HCT116 (cell line): ENCODE results near the gene SLC34A1. TPM values are rescaled to one million over a fixed set of nuclear protein-coding genes. Genes with fewer than 3 reads are reported as not detected.

Source experiments
- ATAC-seq: fragments of 200-7000 bp; cut with Tn5 transposase; 2 replicates; pipeline ENCODE4 v1.9.1; 2020; ENCODE audit warnings: mild to moderate bottlenecking, moderate library complexity
- BruUV-seq: library from RNA; stranded (reverse); fragments of 400-500 nt; replicated peaks from 2 replicates; lab custom pipeline; 2021; lab: Mats Ljungman, UMichigan
- CTCF ChIA-PET: fragments of 300-600 bp; sonication (Branson Sonifier 250); formaldehyde crosslinking; loops from one replicate; lab custom pipeline; 2021; ENCODE audit warnings: antibody characterized with exemption; lab: Charles Lee
- POLR2A ChIA-PET: fragments of 300-600, 350-600 bp; sonication (Branson Sonifier 250); formaldehyde crosslinking; loops from one replicate; lab custom pipeline; 2021; ENCODE audit warnings: antibody characterized with exemption; lab: Charles Lee
- RAD21 ChIA-PET, 2 experiments: fragments of 300-600 bp; sonication (Branson Sonifier 250); formaldehyde crosslinking; loops; one replicate each; lab custom pipeline; 2023; ENCODE audit warnings: low total read pairs in 2 of 2; ENCODE audit not compliant: uncharacterized antibody in 2 of 2, unreplicated experiment in 2 of 2, low non-redundant PET in 1 of 2; lab: Charles Lee
- DNase-seq: peaks from one replicate; pipeline ENCODE4 v3.0.0-alpha.2; 2010; ENCODE audit warnings: low read depth, low spot score
- H2AFZ ChIP-seq: fragments of 200-600 bp; shearing (Covaris generic), sonication (generic); 2 replicates; pipeline ENCODE4 v1.6.1; 2017; ENCODE audit warnings: low read depth, mixed run types, mixed read lengths, antibody characterized with exemption, low read length; ENCODE audit not compliant: poor library complexity, severe bottlenecking
- H3K27ac ChIP-seq: 2 replicates; pipeline ENCODE4 v1.5.1; 2012; ENCODE audit warnings: low read depth, low read length
- H3K27me3 ChIP-seq: fragments of 200-600 bp; sonication (generic); 2 replicates; pipeline ENCODE4 v1.6.1; 2016; ENCODE audit warnings: mixed run types, low read length, mixed read lengths; ENCODE audit not compliant: insufficient read depth
- H3K36me3 ChIP-seq, 2 experiments: fragments of 200-500 bp in 1 of 2; fragments of 200-600 bp in 1 of 2; sonication (Bioruptor generic) in 1 of 2; sonication (generic) in 1 of 2; 2 replicates each; pipeline versions ENCODE4 v1.5.1 to v1.6.1; 2014 to 2016; ENCODE audit warnings: low read length in 2 of 2, inconsistent platforms in 1 of 2, mixed read lengths in 1 of 2, mixed run types in 1 of 2; ENCODE audit not compliant: insufficient read depth in 2 of 2, control insufficient read depth in 1 of 2
- H3K4me1 ChIP-seq, 2 experiments: fragments of 200-600 bp in 1 of 2; sonication (generic) in 1 of 2; 2 replicates each; pipeline versions ENCODE4 v1.5.1 to v1.6.1; 2012 to 2017; ENCODE audit warnings: low read length in 2 of 2, inconsistent platforms in 1 of 2, mild to moderate bottlenecking in 1 of 2, mixed read lengths in 1 of 2, mixed run types in 1 of 2, moderate library complexity in 1 of 2; ENCODE audit not compliant: insufficient read depth in 2 of 2, control insufficient read depth in 1 of 2
- H3K4me2 ChIP-seq: fragments of 200-600 bp; sonication (generic); 2 replicates; pipeline ENCODE4 v1.6.1; 2017; ENCODE audit warnings: mixed run types, low read length, mixed read lengths
- H3K4me3 ChIP-seq, 2 experiments: fragments of 200-600 bp in 1 of 2; sonication (generic) in 1 of 2; replicated peaks in 1 of 2; 2 replicates each; pipeline ENCODE4 v1.5.1; 2011 to 2016; ENCODE audit warnings: low read length in 2 of 2, control low read depth in 1 of 2, low read depth in 1 of 2, mild to moderate bottlenecking in 1 of 2, mixed read lengths in 1 of 2, mixed run types in 1 of 2
- H3K79me2 ChIP-seq: fragments of 200-600 bp; sonication (generic); 2 replicates; pipeline ENCODE4 v1.6.1; 2017; ENCODE audit warnings: mild to moderate bottlenecking, mixed run types, low read length, moderate library complexity, mixed read lengths; ENCODE audit not compliant: insufficient read depth
- H3K9ac ChIP-seq: fragments of 200-600 bp; sonication (generic); 2 replicates; pipeline ENCODE4 v1.6.1; 2016; ENCODE audit warnings: low read length, mixed read lengths
- H3K9me2 ChIP-seq: fragments of 200-600 bp; sonication (generic), shearing (Covaris generic); 2 replicates; pipeline ENCODE4 v1.6.1; 2017; ENCODE audit warnings: mixed run types, mild to moderate bottlenecking, moderate library complexity; ENCODE audit not compliant: insufficient read depth
- H3K9me3 ChIP-seq, 2 experiments: fragments of 200-500 bp in 1 of 2; fragments of 200-600 bp in 1 of 2; sonication (Bioruptor generic) in 1 of 2; sonication (generic) in 1 of 2; 2 replicates each; pipeline ENCODE4 v1.6.1; 2014 to 2017; ENCODE audit warnings: low read length in 2 of 2, mixed read lengths in 2 of 2, inconsistent platforms in 1 of 2, low read depth in 1 of 2, mild to moderate bottlenecking in 1 of 2, mixed run types in 1 of 2, moderate library complexity in 1 of 2; ENCODE audit not compliant: control insufficient read depth in 1 of 2, insufficient read depth in 1 of 2
- H4K20me1 ChIP-seq: fragments of 200-600 bp; sonication (generic), shearing (Covaris generic); 2 replicates; pipeline ENCODE4 v1.6.1; 2017; ENCODE audit warnings: mixed run types, mild to moderate bottlenecking, moderate library complexity; ENCODE audit not compliant: insufficient read depth
- CBX3 ChIP-seq: IDR thresholded peaks from 2 replicates; pipeline ENCODE4 v1.6.1; 2012; ENCODE audit warnings: low read depth
- CEBPB ChIP-seq: IDR thresholded peaks from 2 replicates; pipeline ENCODE4 v1.6.1; 2012; ENCODE audit warnings: low read depth
- CTCF ChIP-seq, 3 experiments: fragments of 200-600 bp in 1 of 3; sonication (generic) in 1 of 3; IDR thresholded peaks in 2 of 3; conservative IDR thresholded peaks in 1 of 3; 2 replicates each; pipeline ENCODE4 v1.5.1; 2012 to 2017; ENCODE audit warnings: low read depth in 2 of 3, low read length in 2 of 3, antibody characterized with exemption in 1 of 3, borderline replicate concordance in 1 of 3, control low read depth in 1 of 3, mild to moderate bottlenecking in 1 of 3, mixed read lengths in 1 of 3, mixed run types in 1 of 3, moderate library complexity in 1 of 3; ENCODE audit not compliant: insufficient read depth in 1 of 3
- EGR1 ChIP-seq: IDR thresholded peaks from 2 replicates; pipeline ENCODE4 v1.6.1; 2012; ENCODE audit warnings: low read depth
- ELF1 ChIP-seq: IDR thresholded peaks from 2 replicates; pipeline ENCODE4 v1.6.1; 2012; ENCODE audit warnings: low read depth, borderline replicate concordance
- EZH2phosphoT487 ChIP-seq: fragments of 200-600 bp; IDR thresholded peaks from 2 replicates; pipeline ENCODE4 v1.6.1; 2018; ENCODE audit warnings: antibody characterized with exemption, borderline replicate concordance
- FOSL1 ChIP-seq: IDR thresholded peaks from 2 replicates; pipeline ENCODE4 v1.6.1; 2012; ENCODE audit warnings: low read depth
- JUND ChIP-seq: IDR thresholded peaks from 2 replicates; pipeline ENCODE4 v1.6.1; 2012
- MAX ChIP-seq: IDR thresholded peaks from 2 replicates; pipeline ENCODE4 v1.6.1; 2012
- POLR2A ChIP-seq: IDR thresholded peaks from 2 replicates; pipeline ENCODE4 v1.7.0; 2011; ENCODE audit warnings: borderline replicate concordance; ENCODE audit not compliant: insufficient read depth, insufficient read length; ENCODE audit errors: extremely low read depth
- POLR2AphosphoS5 ChIP-seq: IDR thresholded peaks from 2 replicates; pipeline ENCODE4 v1.6.1; 2011; ENCODE audit warnings: mild to moderate bottlenecking, low read depth, low read length, moderate library complexity
- RAD21 ChIP-seq: IDR thresholded peaks from 2 replicates; pipeline ENCODE4 v1.6.1; 2012; ENCODE audit warnings: low read depth, mild to moderate bottlenecking
- SIN3A ChIP-seq: IDR thresholded peaks from 2 replicates; pipeline ENCODE4 v1.6.1; 2012; ENCODE audit warnings: low read depth
- SP1 ChIP-seq: IDR thresholded peaks from 2 replicates; pipeline ENCODE4 v1.6.1; 2012; ENCODE audit warnings: low read depth
- TCF7L2 ChIP-seq: IDR thresholded peaks from 2 replicates; pipeline ENCODE4 v1.7.0; 2011; ENCODE audit warnings: borderline replicate concordance, inconsistent platforms; ENCODE audit not compliant: insufficient read depth, insufficient read length; ENCODE audit errors: extremely low read depth
- ZBTB33 ChIP-seq: IDR thresholded peaks from 2 replicates; pipeline ENCODE4 v1.6.1; 2011; ENCODE audit warnings: mild to moderate bottlenecking, low read length, moderate library complexity; ENCODE audit not compliant: insufficient replicate concordance; ENCODE audit errors: extremely low read depth
- ZFX ChIP-seq: fragments of 450-650 bp; IDR thresholded peaks from 2 replicates; pipeline ENCODE4 v1.6.1; 2017
- intact Hi-C: fragments of 100-400 bp; cut with micrococcal nuclease; formaldehyde crosslinking; loops from 2 replicates; pipeline ENCODE4 v1.10.0; 2022
- total RNA-seq: library from RNA; stranded (reverse); gene quantifications from one replicate; pipeline ENCODE4 v1.2.1, GENCODE V29; 2021; ENCODE audit not compliant: unreplicated experiment
- TF ChIP-seq, protein P1 (sequence below): IDR thresholded peaks from 2 replicates; pipeline ENCODE4 v1.6.1; 2012; ENCODE audit warnings: low read depth
- TF ChIP-seq, protein P2 (sequence below): IDR thresholded peaks from 2 replicates; pipeline ENCODE4 v1.6.1; 2012

SLC34A1 gene
- total RNA-seq, 1 experiment from 2014 or later = not detected

DNA sequence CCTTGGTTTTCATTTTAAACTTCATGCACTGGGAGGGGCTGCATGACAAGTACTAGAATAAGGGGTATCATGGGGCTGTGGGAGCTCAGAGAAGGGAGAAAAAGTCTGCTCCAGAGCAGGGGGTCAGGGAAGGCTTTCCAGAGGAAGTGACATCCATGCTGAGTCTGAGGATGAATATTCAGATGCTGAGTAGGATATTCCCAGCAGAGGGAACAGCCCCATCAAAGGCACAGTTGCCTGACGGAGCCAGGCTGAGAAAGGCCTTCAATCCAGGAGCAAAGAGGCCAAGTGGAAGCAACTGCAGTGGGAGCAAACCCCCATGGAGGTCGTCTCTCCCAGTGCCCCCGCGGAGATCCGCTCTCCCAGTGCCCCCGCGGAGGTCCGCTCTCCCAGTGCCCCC, 11.8 kb downstream of the SLC34A1 start:
- CTCF ChIA-PET = no interaction called here

More for the DNA sequence above, 11.8 kb downstream of the SLC34A1 start:
- POLR2A ChIA-PET = no interaction called here
- no peak overlapping the region for H3K4me3 ChIP-seq
- no peak overlapping the region for H3K9ac ChIP-seq
- H3K4me1 ChIP-seq = peaks cover 0 to 12% of the 10 kb centered on the region in 2 experiments; a peak in 1 of 4 replicates
- TF ChIP-seq ZFX (no peak), POLR2A (no peak), CEBPB (no peak), SP1 (no peak), EZH2phosphoT487 (no peak), ELF1 (no peak), EGR1 (no peak), POLR2AphosphoS5 (no peak), FOSL1 (no peak), RAD21 (no peak), JUND (no peak), TCF7L2 (no peak), SIN3A (no peak), CTCF (IDR thresholded peaks at IDR 0.05 in 2 of 3, conservative IDR thresholded peaks at IDR 0.05 in 1 of 3; ENCODE audit: borderline replicate concordance in 1 of 3, insufficient read depth in 1 of 3, low read depth in 2 of 3, low read length in 2 of 3) (no peak), MAX (no peak), ZBTB33 (no peak), CBX3 (no peak)
- TF ChIP-seq, protein P1, sequence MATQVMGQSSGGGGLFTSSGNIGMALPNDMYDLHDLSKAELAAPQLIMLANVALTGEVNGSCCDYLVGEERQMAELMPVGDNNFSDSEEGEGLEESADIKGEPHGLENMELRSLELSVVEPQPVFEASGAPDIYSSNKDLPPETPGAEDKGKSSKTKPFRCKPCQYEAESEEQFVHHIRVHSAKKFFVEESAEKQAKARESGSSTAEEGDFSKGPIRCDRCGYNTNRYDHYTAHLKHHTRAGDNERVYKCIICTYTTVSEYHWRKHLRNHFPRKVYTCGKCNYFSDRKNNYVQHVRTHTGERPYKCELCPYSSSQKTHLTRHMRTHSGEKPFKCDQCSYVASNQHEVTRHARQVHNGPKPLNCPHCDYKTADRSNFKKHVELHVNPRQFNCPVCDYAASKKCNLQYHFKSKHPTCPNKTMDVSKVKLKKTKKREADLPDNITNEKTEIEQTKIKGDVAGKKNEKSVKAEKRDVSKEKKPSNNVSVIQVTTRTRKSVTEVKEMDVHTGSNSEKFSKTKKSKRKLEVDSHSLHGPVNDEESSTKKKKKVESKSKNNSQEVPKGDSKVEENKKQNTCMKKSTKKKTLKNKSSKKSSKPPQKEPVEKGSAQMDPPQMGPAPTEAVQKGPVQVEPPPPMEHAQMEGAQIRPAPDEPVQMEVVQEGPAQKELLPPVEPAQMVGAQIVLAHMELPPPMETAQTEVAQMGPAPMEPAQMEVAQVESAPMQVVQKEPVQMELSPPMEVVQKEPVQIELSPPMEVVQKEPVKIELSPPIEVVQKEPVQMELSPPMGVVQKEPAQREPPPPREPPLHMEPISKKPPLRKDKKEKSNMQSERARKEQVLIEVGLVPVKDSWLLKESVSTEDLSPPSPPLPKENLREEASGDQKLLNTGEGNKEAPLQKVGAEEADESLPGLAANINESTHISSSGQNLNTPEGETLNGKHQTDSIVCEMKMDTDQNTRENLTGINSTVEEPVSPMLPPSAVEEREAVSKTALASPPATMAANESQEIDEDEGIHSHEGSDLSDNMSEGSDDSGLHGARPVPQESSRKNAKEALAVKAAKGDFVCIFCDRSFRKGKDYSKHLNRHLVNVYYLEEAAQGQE = no peak
- TF ChIP-seq, protein P2, sequence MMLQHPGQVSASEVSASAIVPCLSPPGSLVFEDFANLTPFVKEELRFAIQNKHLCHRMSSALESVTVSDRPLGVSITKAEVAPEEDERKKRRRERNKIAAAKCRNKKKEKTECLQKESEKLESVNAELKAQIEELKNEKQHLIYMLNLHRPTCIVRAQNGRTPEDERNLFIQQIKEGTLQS = no peak
- RAD21 ChIA-PET = no interaction called here
- no peaks in the 10 kb centered on the region for H3K36me3 ChIP-seq
- no peak overlapping the region for H3K27ac ChIP-seq
- no TSS peak for BruUV-seq
- no peak for DNase-seq
- no peak overlapping the region for H2AFZ ChIP-seq
- no peaks in the 10 kb centered on the region for H3K27me3 ChIP-seq
- no peak overlapping the region for H3K4me2 ChIP-seq
- no peaks in the 10 kb centered on the region for H3K9me2 ChIP-seq
- H4K20me1 ChIP-seq = no peaks in the 10 kb centered on the region
- no peaks in the 10 kb centered on the region for H3K79me2 ChIP-seq
- intact Hi-C loops = no loop called here
- ATAC-seq = no peak
- no peaks in the 10 kb centered on the region for H3K9me3 ChIP-seq
